HepG2 (cell line): ENCODE results near the gene TMED5. TPM values are rescaled to one million over a fixed set of nuclear protein-coding genes. Genes with fewer than 3 reads are reported as not detected.

Source experiments
- ATAC-seq: fragments of 200-7000 bp; cut with Tn5 transposase; 3 replicates; pipeline ENCODE4 v1.9.1; 2020; ENCODE audit warnings: mild to moderate bottlenecking, moderate library complexity
- BruUV-seq: library from RNA; stranded (reverse); fragments of 400-500 nt; replicated peaks from 2 replicates; lab custom pipeline; 2021; lab: Mats Ljungman, UMichigan
- CTCF ChIA-PET: fragments of 300-600 bp; formaldehyde crosslinking; extraction: SDS; loops from one replicate; lab custom pipeline; 2021; ENCODE audit warnings: low total read pairs, inconsistent platforms, low intra/inter-chr PET ratio; lab: Yijun Ruan, JAX
- POLR2A ChIA-PET: fragments of 350-600 bp; sonication (Branson Sonifier 250); formaldehyde crosslinking; loops from one replicate; lab custom pipeline; 2020; ENCODE audit warnings: antibody characterized with exemption, inconsistent platforms; lab: Yijun Ruan, JAX
- DNase-seq: peaks from one replicate; pipeline ENCODE4 v3.0.0-alpha.2; 2015; ENCODE audit warnings: low spot score
- FAIRE-seq: peaks from 3 replicates; lab custom pipeline; 2011; peaks lifted over from hg19 to GRCh38; lab: Jason Lieb, UNC
- H2AFZ ChIP-seq: one replicate; pipeline ENCODE4 v1.6.1; 2011; ENCODE audit warnings: low read length, inconsistent platforms
- H3K27ac ChIP-seq: fragments of 300-600 bp; 3 replicates; pipeline ENCODE4 v1.8.0; 2011; ENCODE audit warnings: mixed run types, mild to moderate bottlenecking, mixed read lengths, low read length, inconsistent platforms; ENCODE audit not compliant: insufficient read depth; ENCODE audit errors: extremely low read length
- H3K27me3 ChIP-seq, 2 experiments: fragments of 200-600 bp in 1 of 2; 2 replicates in 1 of 2; 3 replicates in 1 of 2; pipeline versions ENCODE4 v1.6.0 to v1.8.0; 2011; ENCODE audit warnings: low read length in 2 of 2, mild to moderate bottlenecking in 2 of 2, moderate library complexity in 2 of 2, inconsistent platforms in 1 of 2; ENCODE audit not compliant: insufficient read depth in 2 of 2, control insufficient read depth in 1 of 2
- H3K36me3 ChIP-seq, 2 experiments: fragments of 200-600 bp in 1 of 2; replicated peaks in 1 of 2; 2 replicates in 1 of 2; 3 replicates in 1 of 2; pipeline versions ENCODE4 v1.5.1 to v1.8.0; 2011; ENCODE audit warnings: low read length in 2 of 2, inconsistent platforms in 1 of 2; ENCODE audit not compliant: insufficient read depth in 2 of 2, control insufficient read depth in 1 of 2
- H3K4me1 ChIP-seq: 2 replicates; pipeline ENCODE4 v1.5.1; 2012; ENCODE audit warnings: low read length, inconsistent platforms; ENCODE audit not compliant: insufficient read depth
- H3K4me2 ChIP-seq: 2 replicates; pipeline ENCODE4 v1.6.0; 2011; ENCODE audit warnings: low read depth, low read length, inconsistent platforms
- H3K4me3 ChIP-seq, 3 experiments: fragments of 200-600 bp in 1 of 3; sonication (generic), shearing (Covaris generic) in 1 of 3; replicated peaks in 1 of 3; 2 replicates each; pipeline ENCODE4 v1.5.1; 2011 to 2016; ENCODE audit warnings: low read length in 3 of 3, inconsistent platforms in 2 of 3, low read depth in 2 of 3, mild to moderate bottlenecking in 2 of 3, control low read depth in 1 of 3, mixed read lengths in 1 of 3; ENCODE audit not compliant: insufficient read depth in 1 of 3
- H3K79me2 ChIP-seq: one replicate; pipeline ENCODE4 v1.6.1; 2011; ENCODE audit warnings: low read length, inconsistent platforms; ENCODE audit not compliant: insufficient read depth
- H3K9ac ChIP-seq: 2 replicates; pipeline ENCODE4 v1.6.0; 2011; ENCODE audit warnings: mild to moderate bottlenecking, low read depth, low read length, inconsistent platforms; ENCODE audit not compliant: insufficient read depth
- H3K9me3 ChIP-seq: 2 replicates; pipeline ENCODE4 v1.5.1; 2012; ENCODE audit warnings: mild to moderate bottlenecking, low read length
- H4K20me1 ChIP-seq: 2 replicates; pipeline ENCODE4 v1.6.0; 2011; ENCODE audit warnings: inconsistent platforms, mild to moderate bottlenecking, low read length, moderate library complexity; ENCODE audit not compliant: insufficient read depth
- CREB3 ChIP-seq: sonication (generic); formaldehyde crosslinking; IDR thresholded peaks from 2 replicates; pipeline ENCODE4 v1.5.0; 2020; ENCODE audit warnings: missing genetic modification reagents
- FOXC1 ChIP-seq: sonication (generic); formaldehyde crosslinking; IDR thresholded peaks from 2 replicates; pipeline ENCODE4 v1.8.0; 2022; ENCODE audit warnings: mild to moderate bottlenecking, missing genetic modification reagents, borderline replicate concordance
- HNF4G ChIP-seq, 2 experiments: sonication (generic) in 1 of 2; formaldehyde crosslinking in 1 of 2; IDR thresholded peaks; 2 replicates each; pipeline versions ENCODE4 v1.4.0 to v1.6.1; 2011 to 2020; ENCODE audit warnings: borderline replicate concordance in 2 of 2, low read depth in 2 of 2, mild to moderate bottlenecking in 2 of 2, low read length in 1 of 2, missing genetic modification reagents in 1 of 2, moderate library complexity in 1 of 2
- KDM5B ChIP-seq: sonication (generic); formaldehyde crosslinking; IDR thresholded peaks from 2 replicates; pipeline ENCODE4 v1.4.0; 2020; ENCODE audit warnings: missing genetic modification reagents, mild to moderate bottlenecking, borderline replicate concordance
- KDM6A ChIP-seq: IDR thresholded peaks from 2 replicates; pipeline ENCODE4 v1.6.1; 2016; ENCODE audit warnings: low read depth
- MAFF ChIP-seq: IDR thresholded peaks from 2 replicates; pipeline ENCODE4 v1.6.1; 2011; ENCODE audit warnings: low read depth, low read length, improper control_type of control experiment
- MAFK ChIP-seq, 2 experiments: IDR thresholded peaks in 1 of 2; conservative IDR thresholded peaks in 1 of 2; 2 replicates each; pipeline ENCODE4 v1.6.1; 2011; ENCODE audit warnings: improper control_type of control experiment in 2 of 2, low read length in 2 of 2
- MAX ChIP-seq: IDR thresholded peaks from 2 replicates; pipeline ENCODE4 v1.6.1; 2012; ENCODE audit warnings: inconsistent platforms
- PHF5A ChIP-seq: IDR thresholded peaks from one replicate; pipeline ENCODE4 v1.6.1; 2018; ENCODE audit warnings: low read depth, missing genetic modification reagents; ENCODE audit not compliant: unreplicated experiment
- ZNF530 ChIP-seq: sonication (generic); formaldehyde crosslinking; IDR thresholded peaks from 2 replicates; pipeline ENCODE4 v1.5.0; 2020; ENCODE audit warnings: low read depth, mild to moderate bottlenecking, missing genetic modification reagents
- ZNF609 ChIP-seq: sonication (generic); formaldehyde crosslinking; IDR thresholded peaks from 2 replicates; pipeline ENCODE4 v1.4.0; 2020; ENCODE audit warnings: mild to moderate bottlenecking, missing genetic modification reagents, borderline replicate concordance
- ZSCAN9 ChIP-seq: IDR thresholded peaks from 2 replicates; pipeline ENCODE4 v1.6.1; 2016; ENCODE audit warnings: borderline replicate concordance
- ZUFSP ChIP-seq: sonication (generic); formaldehyde crosslinking; IDR thresholded peaks from 2 replicates; pipeline ENCODE4 v1.9.0; 2021; ENCODE audit warnings: missing genetic modification reagents, mild to moderate bottlenecking, borderline replicate concordance
- WGBS: methylation state at CpG from one replicate; pipeline ENCODE4 v1.1.6; 2017; ENCODE audit warnings: low lambda C conversion rate; 5-methylcytosine and 5-hydroxymethylcytosine counted together
- in situ Hi-C: cut with HindIII; loops from 2 replicates; pipeline ENCODE4 v1.10.0; 2017; ENCODE audit warnings: low pct_unique_long_range_greater_than_20kb; ENCODE audit not compliant: extremely low pct_ligation_motif_present
- intact Hi-C: fragments of 100-400 bp; cut with micrococcal nuclease; formaldehyde crosslinking; loops from one replicate; pipeline ENCODE4 v1.10.0; 2022; ENCODE audit not compliant: unreplicated experiment
- polyA plus RNA-seq, 8 experiments: library from polyadenylated mRNA; depleted of rRNA in 3 of 8; stranded (reverse) in 7 of 8; unstranded in 1 of 8; fragments of >200 nt; fragmentation: Illumina TruSeq in 4 of 8; extraction: Trizol in 4 of 8; gene quantifications; 2 replicates each; pipeline versions ENCODE4 v1.2.1 to v1.2.3, GENCODE V29; 2011 to 2016; ENCODE audit warnings: low read depth in 4 of 8, missing spikeins in 1 of 8, mixed read lengths in 1 of 8; ENCODE audit not compliant: insufficient read depth in 1 of 8
- total RNA-seq, 5 experiments: library from RNA; depleted of rRNA; stranded (reverse); fragments of >200 nt; fragmentation: Illumina TruSeq; extraction: Trizol; gene quantifications; 2 replicates each; pipeline ENCODE4 v1.2.3, GENCODE V29; 2016; ENCODE audit warnings: low read depth in 1 of 5

Gene TMED5
- total and polyA plus RNA-seq, 2 of the 13 experiments (the other 11 are each of a cell fraction or from before 2014, with no cell fraction given) = 58.1 to 99.0 TPM

GRCh38 chr1:93137604-93138292 is 42.5 kb downstream of the TMED5 start (continued):
- TF ChIP-seq CREB3 (CRISPR knock-in tag) (no peak), FOXC1 (CRISPR knock-in tag) (no peak), ZNF609 (CRISPR knock-in tag) (no peak), ZNF530 (CRISPR knock-in tag) (no peak)
- TF ChIP-seq, all 625 proteins: peak for 0

GRCh38 chr1:93136445-93136844 is 43.8 kb downstream of the TMED5 start:
- FAIRE-seq (no peak), DNase-seq (no peak), ATAC-seq (no peak)
- no peaks in the 10 kb centered on the region for H3K79me2 ChIP-seq
- ChIA-PET POLR2A (no interaction called here), CTCF (no interaction called here)
- H3K27me3 ChIP-seq = no peaks in the 10 kb centered on the region
- H3K4me2 ChIP-seq = no peak overlapping the region
- no peak overlapping the region for H3K4me3 ChIP-seq
- H4K20me1 ChIP-seq = no peaks in the 10 kb centered on the region
- WGBS = 94% methylated on average over 5 of the region's 5 CpGs
- no peak overlapping the region for H3K9ac ChIP-seq
- peaks cover 11 to 55% of the 10 kb centered on the region in 2 experiments for H3K36me3 ChIP-seq
- H3K9me3 ChIP-seq = no peaks in the 10 kb centered on the region
- in situ Hi-C loops = no loop called here
- intact Hi-C loops = no loop called here
- H3K4me1 ChIP-seq = no peaks in the 10 kb centered on the region
- BruUV-seq = no TSS peak
- H3K27ac ChIP-seq = no peak overlapping the region
- no peak overlapping the region for H2AFZ ChIP-seq
- TF ChIP-seq KDM5B (CRISPR knock-in tag) = no peak
- TF ChIP-seq HNF4G (IDR thresholded peaks at IDR 0.05; ENCODE audit: borderline replicate concordance, low read depth, low read length) = no peak
- no peak for TF ChIP-seq HNF4G (CRISPR knock-in tag; IDR thresholded peaks at IDR 0.05; ENCODE audit: borderline replicate concordance, low read depth)
- TF ChIP-seq MAFF = peak; percentile 55; the same call in 1 of the 2 replicates
- no peak for TF ChIP-seq ZSCAN9 (CRISPR knock-in tag)
- no peak for TF ChIP-seq MAX
- no peak for TF ChIP-seq KDM6A
- TF ChIP-seq PHF5A (CRISPR knock-in tag) = no peak
- peak; percentile 59 to 71 for TF ChIP-seq MAFK (conservative IDR thresholded peaks at IDR 0.05 in 1 of 2, IDR thresholded peaks at IDR 0.05 in 1 of 2; ENCODE audit: low read length in 2 of 2)
- TF ChIP-seq ZUFSP (CRISPR knock-in tag) = no peak
